Astrocyte (in vitro differentiated cells and primary cell): ENCODE results near the gene AMMECR1L. TPM values are rescaled to one million over a fixed set of nuclear protein-coding genes. Genes with fewer than 3 reads are reported as not detected.

Experiments used
- DNase-seq: peaks from one replicate; pipeline ENCODE4 v3.0.0-alpha.2; 2010; ENCODE audit warnings: low read depth
- FAIRE-seq: peaks from 2 replicates; lab custom pipeline; 2011; peaks lifted over from hg19 to GRCh38; lab: Jason Lieb, UNC
- H2AFZ ChIP-seq: 2 replicates; pipeline ENCODE4 v1.6.0; 2012; ENCODE audit warnings: low read depth, low read length, inconsistent platforms
- H3K27ac ChIP-seq: 2 replicates; pipeline ENCODE4 v1.5.1; 2011; ENCODE audit warnings: low read depth, low read length, inconsistent platforms
- H3K27me3 ChIP-seq: 2 replicates; pipeline ENCODE4 v1.6.0; 2011; ENCODE audit warnings: low read length, inconsistent platforms; ENCODE audit not compliant: insufficient read depth
- H3K36me3 ChIP-seq: 2 replicates; pipeline ENCODE4 v1.5.1; 2011; ENCODE audit warnings: low read length, inconsistent platforms; ENCODE audit not compliant: insufficient read depth
- H3K4me1 ChIP-seq: 2 replicates; pipeline ENCODE4 v1.5.1; 2011; ENCODE audit warnings: low read length, inconsistent platforms; ENCODE audit not compliant: insufficient read depth
- H3K4me2 ChIP-seq: 2 replicates; pipeline ENCODE4 v1.6.0; 2012; ENCODE audit warnings: low read length, inconsistent platforms
- H3K4me3 ChIP-seq: 2 replicates; pipeline ENCODE4 v1.5.1; 2011; ENCODE audit warnings: low read depth, mild to moderate bottlenecking, low read length, inconsistent platforms; ENCODE audit not compliant: insufficient read depth
- H3K79me2 ChIP-seq: 2 replicates; pipeline ENCODE4 v1.6.0; 2012; ENCODE audit warnings: mild to moderate bottlenecking, low read length, inconsistent platforms; ENCODE audit not compliant: insufficient read depth
- H3K9ac ChIP-seq: 2 replicates; pipeline ENCODE4 v1.6.0; 2012; ENCODE audit warnings: mild to moderate bottlenecking, low read length, inconsistent platforms
- H3K9me3 ChIP-seq: 2 replicates; pipeline ENCODE4 v1.5.1; 2012; ENCODE audit warnings: low read depth, mild to moderate bottlenecking, low read length, inconsistent platforms; ENCODE audit not compliant: insufficient read depth
- H4K20me1 ChIP-seq: 2 replicates; pipeline ENCODE4 v1.6.0; 2012; ENCODE audit warnings: low read length, inconsistent platforms; ENCODE audit not compliant: insufficient read depth
- H3K27ac Mint-ChIP-seq: one replicate; pipeline ENCODE4 v1.8.0; 2021; ENCODE audit warnings: mild to moderate bottlenecking, mixed read lengths; ENCODE audit not compliant: unreplicated experiment
- H3K27me3 Mint-ChIP-seq: one replicate; pipeline ENCODE4 v1.8.0; 2021; ENCODE audit warnings: low read depth, mixed read lengths; ENCODE audit not compliant: unreplicated experiment
- H3K36me3 Mint-ChIP-seq: one replicate; pipeline ENCODE4 v1.8.0; 2021; ENCODE audit warnings: low read depth, mixed read lengths; ENCODE audit not compliant: unreplicated experiment
- H3K4me1 Mint-ChIP-seq: one replicate; pipeline ENCODE4 v1.8.0; 2021; ENCODE audit warnings: low read depth, mixed read lengths; ENCODE audit not compliant: unreplicated experiment
- H3K4me3 Mint-ChIP-seq: one replicate; pipeline ENCODE4 v1.8.0; 2021; ENCODE audit warnings: mild to moderate bottlenecking, moderate library complexity, mixed read lengths; ENCODE audit not compliant: unreplicated experiment
- H3K9me3 Mint-ChIP-seq: one replicate; pipeline ENCODE4 v1.8.0; 2021; ENCODE audit warnings: mild to moderate bottlenecking, mixed read lengths; ENCODE audit not compliant: unreplicated experiment
- CTCF ChIP-seq: IDR thresholded peaks from 2 replicates; pipeline ENCODE4 v1.5.1; 2011; ENCODE audit warnings: low read depth, mild to moderate bottlenecking, inconsistent platforms, low read length, moderate library complexity; ENCODE audit not compliant: insufficient read depth
- EZH2 ChIP-seq: IDR thresholded peaks from 2 replicates; pipeline ENCODE4 v1.6.1; 2012; ENCODE audit warnings: mild to moderate bottlenecking, low read length, inconsistent platforms; ENCODE audit not compliant: insufficient read depth
- total RNA-seq: library from RNA; stranded (reverse); gene quantifications from 2 replicates; pipeline ENCODE4 v1.2.1, GENCODE V29; 2021

AMMECR1L gene
- total RNA-seq, 1 donor from 2014 or later: 32.2 TPM

GRCh38 chr2:127877626-127878025, 8.1 kb downstream of the AMMECR1L start:
- Mint-ChIP-seq H3K9me3 (no peaks in the 10 kb centered on the region), H3K36me3 (peaks cover 17% of the 10 kb centered on the region), H3K27me3 (no peaks in the 10 kb centered on the region), H3K27ac (no peak overlapping the region), H3K4me1 (peaks cover 14% of the 10 kb centered on the region), H3K4me3 (no peak overlapping the region)
- no peaks in the 10 kb centered on the region for H3K9me3 ChIP-seq
- no peak overlapping the region for H3K4me2 ChIP-seq
- peaks cover 19% of the 10 kb centered on the region for H3K36me3 ChIP-seq
- no peak overlapping the region for H3K9ac ChIP-seq
- no peak overlapping the region for H2AFZ ChIP-seq
- FAIRE-seq (no peak), DNase-seq (no peak)
- peaks cover 95% of the 10 kb centered on the region for H4K20me1 ChIP-seq
- H3K4me1 ChIP-seq: no peaks in the 10 kb centered on the region
- TF ChIP-seq CTCF: no peak
- H3K27me3 ChIP-seq: no peaks in the 10 kb centered on the region
- peaks cover 99% of the 10 kb centered on the region for H3K79me2 ChIP-seq
- no peak overlapping the region for H3K27ac ChIP-seq
- H3K4me3 ChIP-seq: no peak overlapping the region

GRCh38 chr2:127877136-127877535, 8.6 kb downstream of the AMMECR1L start:
- peaks cover 16% of the 10 kb centered on the region for H3K36me3 Mint-ChIP-seq
- no peaks in the 10 kb centered on the region for H3K27me3 Mint-ChIP-seq
- no peaks in the 10 kb centered on the region for H3K9me3 ChIP-seq
- peaks cover 99% of the 10 kb centered on the region for H3K79me2 ChIP-seq
- H3K4me3 Mint-ChIP-seq: no peak overlapping the region
- H4K20me1 ChIP-seq: peaks cover 95% of the 10 kb centered on the region
- peaks cover 14% of the 10 kb centered on the region for H3K4me1 Mint-ChIP-seq
- TF ChIP-seq CTCF (no peak), EZH2 (no peak)
- no peak overlapping the region for H2AFZ ChIP-seq
- H3K9ac ChIP-seq: no peak overlapping the region
- no peak overlapping the region for H3K4me2 ChIP-seq
- no peak overlapping the region for H3K27ac Mint-ChIP-seq
- no peak for DNase-seq
- H3K4me1 ChIP-seq: no peaks in the 10 kb centered on the region
- FAIRE-seq: no peak
- no peak overlapping the region for H3K27ac ChIP-seq
- H3K27me3 ChIP-seq: no peaks in the 10 kb centered on the region
- H3K4me3 ChIP-seq: no peak overlapping the region
- H3K36me3 ChIP-seq: peaks cover 19% of the 10 kb centered on the region
- no peaks in the 10 kb centered on the region for H3K9me3 Mint-ChIP-seq

- H4K20me1 ChIP-seq: peaks cover 86% of the 10 kb centered on the region
- H3K79me2 ChIP-seq: peaks cover 94% of the 10 kb centered on the region
- TF ChIP-seq CTCF: no peak
- no peak for TF ChIP-seq EZH2
- FAIRE-seq (no peak), DNase-seq (no peak)
- no peak overlapping the region for H3K4me2 ChIP-seq
- H2AFZ ChIP-seq: no peak overlapping the region
- peaks cover 14% of the 10 kb centered on the region for H3K4me1 Mint-ChIP-seq
- no peaks in the 10 kb centered on the region for H3K4me1 ChIP-seq
- no peaks in the 10 kb centered on the region for H3K27me3 Mint-ChIP-seq
- H3K9me3 Mint-ChIP-seq: no peaks in the 10 kb centered on the region
- H3K27ac ChIP-seq: no peak overlapping the region
- no peaks in the 10 kb centered on the region for H3K9me3 ChIP-seq
- peaks cover 22% of the 10 kb centered on the region for H3K36me3 ChIP-seq
- peaks cover 11% of the 10 kb centered on the region for H3K36me3 Mint-ChIP-seq
- no peak overlapping the region for H3K9ac ChIP-seq
- H3K27ac Mint-ChIP-seq: no peak overlapping the region
- H3K27me3 ChIP-seq: no peaks in the 10 kb centered on the region
- no peak overlapping the region for H3K4me3 Mint-ChIP-seq
- no peak overlapping the region for H3K4me3 ChIP-seq
Measured at GRCh38 chr2:127874378-127875269, 11.1 kb downstream of the AMMECR1L start.
